ENCODE results near the gene TNNC2. TPM values are rescaled to one million over a fixed set of nuclear protein-coding genes. Genes with fewer than 3 reads are reported as not detected.

TNNC2 gene
- polyA plus RNA-seq, 3 donors = 0.71 to 1.2 (median 1.0) TPM

GRCh38 chr20:45774945-45775344 lies 52.2 kb downstream of the TNNC2 start:
- WGBS (ENCODE audit: insufficient coverage) = no CpG with 5 or more reads among the region's 2 CpGs
- H3K9me3 Mint-ChIP-seq = no peaks in the 10 kb centered on the region
- H3K4me3 ChIP-seq (replicated peaks in 1 of 3; ENCODE audit: low read depth in 2 of 3, low read length in 3 of 3) = no peak overlapping the region
- no peak for TF ChIP-seq CTCF (IDR thresholded peaks at IDR 0.05)
- peaks cover 8 to 10% (median 9%) of the 10 kb centered on the region in 3 donors for H3K27me3 Mint-ChIP-seq (ENCODE audit: low read depth in 3 of 3)
- H3K4me1 ChIP-seq (ENCODE audit: control insufficient read depth in 1 of 2, insufficient read depth in 2 of 2, low read length in 2 of 2) = no peaks in the 10 kb centered on the region
- no peak overlapping the region for H3K9ac ChIP-seq (ENCODE audit: insufficient read depth, low read length, poor library complexity, severe bottlenecking)
- H3K36me3 ChIP-seq (replicated peaks in 1 of 2; ENCODE audit: control insufficient read depth in 1 of 2, insufficient read depth in 2 of 2, low read length in 2 of 2) = no peaks in the 10 kb centered on the region
- no peaks in the 10 kb centered on the region for H3K36me3 Mint-ChIP-seq
- no peak overlapping the region for H3K27ac Mint-ChIP-seq
- intact Hi-C loops (cut with micrococcal nuclease) = loop anchor here in 1 of 2 donors (10.0 kb wide), 1 partner anchor 330 kb away; no protein-coding TSS in a partner anchor
- no peaks in the 10 kb centered on the region for H3K27me3 ChIP-seq (ENCODE audit: control insufficient read depth in 2 of 2, insufficient read depth in 2 of 2, low read length in 2 of 2)
- no peak overlapping the region for H3K4me3 Mint-ChIP-seq
- H3K9me3 ChIP-seq (replicated peaks in 1 of 2; ENCODE audit: control insufficient read depth in 1 of 2, insufficient read depth in 1 of 2, low read length in 2 of 2) = no peaks in the 10 kb centered on the region
- H3K79me2 ChIP-seq (ENCODE audit: insufficient read depth, low read length) = no peaks in the 10 kb centered on the region
- no peak overlapping the region for H2AFZ ChIP-seq (ENCODE audit: insufficient read depth, low read depth, low read length, poor library complexity, severe bottlenecking)
- DNase-seq = no peak
- no peak overlapping the region for H3K27ac ChIP-seq (ENCODE audit: low read depth in 1 of 2, low read length in 2 of 2)
- peaks cover 3% of the 10 kb centered on the region for H3K4me1 Mint-ChIP-seq
- H4K20me1 ChIP-seq (ENCODE audit: insufficient read depth, low read length) = no peaks in the 10 kb centered on the region
- H3K4me2 ChIP-seq (replicated peaks; ENCODE audit: extremely low read depth, low read length, poor library complexity, severe bottlenecking) = no peak overlapping the region

Small RNAs within 50 kb of the gene (small RNA-seq; reads per million reads assigned to genes)
- gene RNU6ATAC38P (ENCODE audit: insufficient read length, low read depth) = not detected

Other genes starting within 250 kb of the TNNC2 start
- not detected for gene WFDC8, start 248.0 kb downstream of the TNNC2 start, polyA plus RNA-seq
- gene WFDC10A, start 197.6 kb downstream of the TNNC2 start, polyA plus RNA-seq = not detected
- not detected for gene WFDC9, start 196.0 kb downstream of the TNNC2 start, polyA plus RNA-seq
- gene WFDC11, start 157.1 kb downstream of the TNNC2 start, polyA plus RNA-seq = not detected
- gene WFDC13, start 125.3 kb downstream of the TNNC2 start, polyA plus RNA-seq = not detected
- not detected for gene WFDC10B, start 122.3 kb downstream of the TNNC2 start, polyA plus RNA-seq
- not detected for gene SPINT4, start 105.0 kb downstream of the TNNC2 start, polyA plus RNA-seq
- gene WFDC3, start 35.4 kb downstream of the TNNC2 start, polyA plus RNA-seq = under 1 TPM in 2 of 3 donors, not detected in 1; 0.12 to 0.73 TPM
- gene DNTTIP1, start 35.4 kb downstream of the TNNC2 start, polyA plus RNA-seq = 100 to 1,000 TPM in 2 of 3 donors, 10 to 100 TPM in 1; 68.5 to 158 (median 144) TPM
- under 1 TPM in 2 of 3 donors, not detected in 1; 0.15 to 0.58 TPM for gene UBE2C, start 14.7 kb downstream of the TNNC2 start, polyA plus RNA-seq
- 10 to 100 TPM; 11.2 to 16.9 (median 12.7) TPM for gene SNX21, start 6.5 kb upstream of the TNNC2 start, polyA plus RNA-seq
- 10 to 100 TPM; 40.9 to 52.4 (median 44.6) TPM for gene ACOT8, start 30.1 kb upstream of the TNNC2 start, polyA plus RNA-seq
- 1 to 10 TPM in 1 of 3 donors, under 1 TPM in 2; 0.29 to 1.5 (median 0.64) TPM for gene ZSWIM3, start 30.3 kb upstream of the TNNC2 start, polyA plus RNA-seq
- 1 to 10 TPM; 2.5 to 2.6 (median 2.5) TPM for gene ZSWIM1, start 53.9 kb upstream of the TNNC2 start, polyA plus RNA-seq
- gene SPATA25, start 60.3 kb upstream of the TNNC2 start, polyA plus RNA-seq = under 1 TPM in 1 of 3 donors, not detected in 2; 0.76 TPM
- 1 to 10 TPM in 1 of 3 donors, under 1 TPM in 1, not detected in 1; 0.14 to 1.1 TPM for gene NEURL2, start 63.9 kb upstream of the TNNC2 start, polyA plus RNA-seq
- gene CTSA, start 64.0 kb upstream of the TNNC2 start, polyA plus RNA-seq = 100 to 1,000 TPM; 279 to 489 (median 366) TPM
- gene PLTP, start 84.8 kb upstream of the TNNC2 start, polyA plus RNA-seq = 1 to 10 TPM; 1.6 to 3.0 (median 2.9) TPM
- gene PCIF1, start 107.4 kb upstream of the TNNC2 start, polyA plus RNA-seq = 10 to 100 TPM; 41.0 to 54.9 (median 50.4) TPM
- gene ZNF335, start 144.9 kb upstream of the TNNC2 start, polyA plus RNA-seq = 10 to 100 TPM in 1 of 3 donors, 1 to 10 TPM in 2; 2.7 to 39.6 (median 3.1) TPM
- gene MMP9, start 181.6 kb upstream of the TNNC2 start, polyA plus RNA-seq = 1 to 10 TPM in 2 of 3 donors, under 1 TPM in 1; 0.88 to 4.3 (median 1.6) TPM
- gene SLC12A5, start 201.9 kb upstream of the TNNC2 start, polyA plus RNA-seq = not detected